GM21390 (cell line): ENCODE measurements around the gene CSTF3.
A peak's percentile ranks its signal among the peaks of the same experiment; 100 is the strongest.
"Not testable (repeated sequence)": the region's sequence is repeated elsewhere in the genome, so short reads cannot be mapped to it uniquely, and the experiment has no call there.

Source experiments
- ATAC-seq: cut with Tn5 transposase; IDR thresholded peaks from one replicate; pipeline ENCODE4 v1.9.1; 2021; ENCODE audit not compliant: unreplicated experiment

CSTF3 gene

GRCh38 chr11:33161120-33162005 lies at the start of gene CSTF3:
TSS of gene CSTF3 (minus strand) at chr11:33161480. CDS start at chr11:33161325, 155 bp downstream.
- peak; percentile 90 for ATAC-seq

DNA sequence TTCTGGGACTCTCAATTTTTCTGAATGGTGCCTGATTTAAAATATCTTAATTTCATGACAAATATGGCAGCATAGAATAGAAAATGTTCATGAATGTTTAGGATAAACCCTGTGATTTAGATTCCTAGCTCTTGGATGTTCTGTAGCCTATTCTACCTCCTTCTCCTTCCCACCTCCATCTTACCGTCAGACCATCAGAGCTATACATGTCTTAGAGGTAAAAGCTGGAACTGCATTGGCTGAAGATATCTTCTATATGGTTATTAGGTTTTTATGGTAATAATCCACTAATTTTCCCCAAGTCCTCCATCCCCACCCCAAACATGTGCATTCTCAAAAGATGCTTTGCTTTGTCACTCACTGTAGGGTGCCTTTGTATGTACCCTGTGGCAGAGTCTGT lies 46.9 kb upstream of the CSTF3 start:
- ATAC-seq, result no peak

DNA sequence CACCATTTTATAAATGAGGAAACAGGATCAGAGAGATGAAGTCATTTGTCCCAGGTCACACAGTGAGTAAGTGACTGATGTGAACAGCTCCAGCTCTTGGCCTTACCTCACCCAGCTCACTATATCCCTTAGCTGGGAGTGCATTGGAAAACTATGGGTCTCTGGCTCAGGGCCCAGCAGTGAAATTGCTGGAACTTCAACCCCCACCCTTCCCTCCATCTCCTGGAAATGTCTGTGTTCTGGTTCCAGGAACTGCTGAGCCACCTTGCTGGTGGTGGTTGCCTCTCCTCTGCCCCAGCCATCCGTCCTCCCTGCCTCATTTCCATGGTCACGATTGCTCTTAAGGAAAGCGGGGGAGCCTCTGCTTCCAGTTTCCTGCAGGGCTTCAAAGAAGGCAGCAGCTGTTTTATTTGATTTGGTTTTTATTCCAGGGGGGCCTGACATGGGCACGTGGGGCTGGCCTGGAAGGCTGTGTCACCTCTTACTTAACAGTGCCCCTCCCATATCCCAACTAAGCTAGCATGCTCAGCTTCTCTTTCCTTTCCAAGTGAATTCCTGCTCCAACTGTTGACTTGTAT lies 46.2 kb upstream of the CSTF3 start:
- no peak for ATAC-seq

GRCh38 chr11:33197915-33198727 lies 36.8 kb upstream of the CSTF3 start:
- ATAC-seq, result no peak

GRCh38 chr11:33195462-33196173 lies 34.3 kb upstream of the CSTF3 start:
- ATAC-seq, result no peak

GRCh38 chr11:33194455-33194854 lies 33.2 kb upstream of the CSTF3 start:
- ATAC-seq, result no peak

DNA sequence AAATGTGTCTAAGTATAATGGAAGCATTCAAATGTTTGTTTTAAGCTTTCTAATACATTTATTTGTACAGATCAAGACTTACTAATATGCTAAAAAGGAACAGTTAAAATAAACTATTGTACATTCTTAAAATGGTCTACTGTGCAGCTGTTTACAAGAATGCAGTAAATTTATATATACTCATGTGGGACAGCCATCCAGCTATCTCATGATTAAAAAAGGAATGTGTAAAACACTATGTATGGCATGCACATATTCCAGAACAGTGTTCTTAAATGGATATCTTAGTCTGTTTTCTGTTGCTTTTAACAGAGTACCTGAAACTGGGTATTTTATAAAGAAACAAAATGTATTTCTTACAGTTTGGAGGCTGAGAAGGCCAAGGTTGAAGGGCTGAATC lies 30.2 kb upstream of the CSTF3 start:
- ATAC-seq, result no peak

GRCh38 chr11:33187998-33188722 lies 26.9 kb upstream of the CSTF3 start:
- ATAC-seq, result no peak

DNA sequence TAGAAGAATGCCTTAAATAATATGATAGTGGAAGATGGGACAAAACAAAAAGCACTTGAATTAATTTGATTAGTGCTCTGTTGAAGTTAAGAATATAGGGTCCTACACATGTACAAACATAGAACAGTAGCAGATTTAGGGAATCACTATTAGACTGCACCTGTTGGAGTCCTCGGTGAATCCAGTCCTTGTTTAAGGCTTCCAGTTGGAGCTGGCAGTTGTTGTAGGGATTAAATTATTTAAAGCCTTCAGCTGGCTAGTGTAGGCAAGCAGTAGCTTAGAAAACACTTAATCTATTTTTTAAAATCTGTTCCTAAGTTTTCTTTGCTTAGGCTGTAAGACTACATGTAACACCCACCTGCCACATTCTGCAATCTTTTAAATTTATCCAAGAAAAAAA lies 24.5 kb upstream of the CSTF3 start:
- no peak for ATAC-seq

DNA sequence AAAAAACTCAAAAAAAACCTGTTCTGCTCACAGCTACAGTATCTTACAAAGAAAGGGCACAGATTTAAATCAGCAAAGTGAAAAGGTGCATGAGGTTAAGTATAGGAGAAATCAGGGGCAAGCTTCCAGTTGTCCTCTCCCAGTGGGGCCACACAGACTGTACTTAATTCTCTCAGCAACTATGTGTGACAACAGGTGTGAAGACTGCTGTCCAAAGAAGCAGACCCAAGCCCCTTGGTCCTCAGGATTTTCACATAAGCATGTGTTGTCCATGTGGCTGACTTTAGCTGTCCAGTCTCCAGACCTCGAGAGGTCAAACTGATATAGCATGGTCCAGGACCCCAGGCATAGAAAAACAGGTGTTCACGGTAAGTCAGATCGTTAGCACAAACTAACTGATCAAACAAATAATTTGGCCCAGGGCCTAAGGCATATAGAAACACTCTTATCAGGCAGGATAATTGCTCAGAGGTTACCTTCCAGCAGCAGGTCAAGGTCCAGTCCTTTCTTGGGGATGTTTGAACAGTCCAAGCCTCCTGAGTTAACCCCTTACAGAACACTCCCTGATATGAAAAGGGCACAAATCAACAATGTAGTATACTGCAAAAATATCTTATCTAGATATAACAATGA lies 21.1 kb upstream of the CSTF3 start:
- ATAC-seq, result no peak

DNA sequence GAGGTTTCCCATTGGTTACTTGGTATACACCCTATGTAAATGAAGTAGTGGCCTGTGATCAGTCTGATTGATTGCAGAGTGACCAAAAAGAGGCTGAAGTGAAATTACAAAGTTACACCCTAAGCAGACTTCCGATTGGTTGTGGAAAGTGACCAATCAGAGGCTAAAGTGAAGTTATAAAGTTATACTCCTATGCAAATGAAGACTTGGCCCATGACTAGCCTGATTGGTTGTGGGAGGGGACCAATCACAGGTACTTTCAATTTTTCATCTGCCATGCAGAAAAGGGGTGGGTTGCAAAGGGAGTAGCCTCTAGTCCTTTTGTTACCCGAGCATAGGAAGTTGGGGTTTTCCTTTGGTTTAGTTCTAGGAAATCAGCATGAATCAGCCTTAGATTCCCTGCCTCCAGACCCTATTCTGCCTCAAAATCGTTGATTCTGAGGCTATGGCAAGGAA lies 18.1 kb upstream of the CSTF3 start:
- no peak for ATAC-seq

DNA sequence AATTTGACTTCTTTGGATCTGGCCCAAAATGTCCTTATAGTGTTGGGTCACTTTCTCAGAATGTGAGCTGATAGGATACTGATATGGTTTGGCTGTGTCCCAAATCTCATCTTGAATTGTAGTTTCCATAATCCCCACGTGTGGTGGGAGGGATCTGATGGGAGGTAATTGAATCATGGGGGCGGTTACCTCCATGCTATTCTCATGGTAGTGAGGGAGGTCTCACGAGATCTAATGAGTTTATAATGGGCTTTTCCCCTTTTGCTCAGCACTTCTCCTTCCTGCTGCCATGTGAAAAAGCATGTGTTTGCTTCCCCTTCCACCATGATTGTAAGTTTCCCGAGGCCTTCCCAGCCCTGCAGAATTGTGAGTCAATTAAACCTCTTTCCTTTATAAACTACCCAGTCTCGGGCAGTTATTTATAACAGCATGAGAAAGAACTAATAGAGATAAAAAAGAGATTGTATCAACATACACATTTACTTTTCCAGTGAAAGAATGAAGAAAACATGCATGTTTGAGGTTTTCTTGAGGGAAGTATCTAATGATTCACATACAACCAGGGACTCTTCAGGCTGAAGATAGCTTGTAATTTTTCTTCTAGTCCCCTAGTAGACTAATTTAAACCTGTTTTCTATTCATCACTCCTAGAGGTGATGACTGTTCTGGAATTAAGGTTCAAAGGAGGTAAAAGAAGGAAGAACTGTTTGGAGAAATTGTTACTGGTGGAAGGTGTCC lies 17.3 kb upstream of the CSTF3 start:
- ATAC-seq, result no peak

DNA sequence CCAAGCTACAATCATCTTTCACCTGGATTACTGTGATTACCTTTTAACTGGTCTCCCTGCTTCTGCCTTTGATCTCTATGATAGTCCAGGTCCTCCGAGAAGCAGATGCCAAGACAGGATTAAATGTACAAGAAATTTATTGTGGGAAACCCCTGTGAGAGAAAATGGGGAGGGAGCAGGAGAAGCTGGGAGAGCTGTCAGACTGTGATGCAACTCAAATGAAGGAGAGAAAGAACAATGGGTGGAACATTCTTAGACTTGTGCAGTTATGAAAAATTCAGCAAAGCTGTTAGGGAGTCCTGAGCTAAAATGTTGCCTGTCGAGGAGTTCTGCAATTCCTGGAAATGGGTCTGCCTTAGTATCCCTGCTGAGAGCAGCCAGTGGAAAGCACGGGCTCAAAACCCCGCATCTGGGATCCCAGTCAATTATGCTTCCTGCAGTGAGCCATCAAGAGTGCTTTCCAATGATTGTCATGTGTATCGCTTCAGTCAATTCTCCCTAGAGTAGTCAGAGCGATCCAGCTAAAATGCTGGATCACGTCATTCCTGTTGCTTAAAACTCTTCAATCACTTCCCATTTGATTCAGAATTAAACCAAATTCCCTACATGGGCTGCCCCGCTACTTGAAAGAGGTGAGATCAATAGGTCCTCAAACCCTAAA lies 16.5 kb upstream of the CSTF3 start:
- ATAC-seq, result no peak

DNA sequence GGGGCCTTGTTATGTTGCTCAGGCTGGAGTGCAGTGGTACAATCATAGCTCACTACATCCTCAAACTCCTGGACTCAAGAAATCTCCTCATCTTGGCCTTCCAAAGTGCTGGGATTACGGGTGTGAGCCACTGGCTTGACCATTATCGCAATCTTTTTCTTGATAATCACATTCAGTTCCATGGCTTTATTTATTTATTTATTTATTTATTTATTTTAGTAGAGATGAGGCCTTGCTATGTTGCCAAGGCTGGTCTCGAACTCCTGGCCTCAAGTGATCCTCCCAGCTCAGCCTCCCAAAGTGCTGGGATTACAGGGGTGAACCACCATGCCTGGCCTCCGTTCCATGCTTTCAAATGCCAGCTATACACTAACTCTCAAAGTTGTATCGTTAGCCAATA lies 15.5 kb upstream of the CSTF3 start:
- ATAC-seq, result not testable (repeated sequence)

- ATAC-seq, result no peak
Observed at GRCh38 chr11:33172996-33173395, 11.7 kb upstream of the CSTF3 start.

- ATAC-seq, result no peak
Observed at GRCh38 chr11:33172345-33172744, 11.1 kb upstream of the CSTF3 start.

DNA sequence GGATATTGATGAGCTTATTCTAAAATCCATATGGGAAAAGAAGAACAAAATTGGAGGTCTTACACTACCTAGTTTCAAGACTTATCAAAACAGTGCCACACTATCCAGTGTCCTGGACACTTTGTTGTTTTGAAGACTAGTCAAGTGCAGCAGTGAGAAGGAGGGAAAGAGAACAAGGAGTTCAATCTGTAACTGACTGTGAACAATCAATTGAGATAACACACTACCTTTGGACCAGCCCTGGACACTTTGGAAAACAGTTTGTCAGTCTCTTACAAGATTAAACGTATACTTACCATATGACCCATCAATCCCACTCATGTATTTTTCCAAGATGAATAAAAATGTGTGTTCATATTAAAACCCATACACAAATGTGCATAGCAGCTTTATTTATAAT lies 10.0 kb upstream of the CSTF3 start:
- no peak for ATAC-seq

- ATAC-seq, result no peak
Observed at GRCh38 chr11:33168709-33169200, 7.5 kb upstream of the CSTF3 start.
